Measurements from ENCODE around the gene ATXN7L2.

DNA sequence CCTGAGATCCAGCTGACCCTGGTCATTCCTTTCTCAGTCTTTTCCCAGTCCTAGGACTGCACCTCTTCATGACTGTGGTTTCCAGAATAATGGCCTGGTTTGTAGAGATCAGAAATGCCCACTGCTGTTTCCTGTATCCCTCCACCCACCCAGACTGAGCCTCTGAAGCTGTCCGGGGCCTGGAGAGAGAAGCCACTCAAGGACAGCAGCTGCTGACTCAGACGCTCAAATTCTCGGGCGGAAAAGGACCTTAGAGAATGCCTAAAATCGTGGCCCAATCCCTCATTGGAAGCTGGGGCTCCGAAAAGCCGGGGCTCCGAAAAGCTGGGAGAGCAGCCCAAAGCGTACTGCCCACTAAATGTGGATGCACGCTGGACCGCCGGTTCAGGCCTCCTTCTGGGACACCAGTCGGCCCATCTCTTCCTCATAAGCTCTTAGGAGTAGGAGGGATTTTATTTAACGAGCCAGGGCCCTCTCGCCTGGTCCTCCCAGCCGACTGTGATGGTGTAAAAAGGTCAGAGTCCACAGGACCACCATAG lies 48.2 kb downstream of the ATXN7L2 start:
- no peak for TF ChIP-seq POLR2A (IDR thresholded peaks at IDR 0.05)
- TF ChIP-seq, protein P1, sequence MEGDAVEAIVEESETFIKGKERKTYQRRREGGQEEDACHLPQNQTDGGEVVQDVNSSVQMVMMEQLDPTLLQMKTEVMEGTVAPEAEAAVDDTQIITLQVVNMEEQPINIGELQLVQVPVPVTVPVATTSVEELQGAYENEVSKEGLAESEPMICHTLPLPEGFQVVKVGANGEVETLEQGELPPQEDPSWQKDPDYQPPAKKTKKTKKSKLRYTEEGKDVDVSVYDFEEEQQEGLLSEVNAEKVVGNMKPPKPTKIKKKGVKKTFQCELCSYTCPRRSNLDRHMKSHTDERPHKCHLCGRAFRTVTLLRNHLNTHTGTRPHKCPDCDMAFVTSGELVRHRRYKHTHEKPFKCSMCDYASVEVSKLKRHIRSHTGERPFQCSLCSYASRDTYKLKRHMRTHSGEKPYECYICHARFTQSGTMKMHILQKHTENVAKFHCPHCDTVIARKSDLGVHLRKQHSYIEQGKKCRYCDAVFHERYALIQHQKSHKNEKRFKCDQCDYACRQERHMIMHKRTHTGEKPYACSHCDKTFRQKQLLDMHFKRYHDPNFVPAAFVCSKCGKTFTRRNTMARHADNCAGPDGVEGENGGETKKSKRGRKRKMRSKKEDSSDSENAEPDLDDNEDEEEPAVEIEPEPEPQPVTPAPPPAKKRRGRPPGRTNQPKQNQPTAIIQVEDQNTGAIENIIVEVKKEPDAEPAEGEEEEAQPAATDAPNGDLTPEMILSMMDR (IDR thresholded peaks at IDR 0.05), result no peak
